NCI-H82 treated with DMSO at 0.1 percent for 48 hours (cell line): ENCODE data around the gene LASP1NB.

Experiments used
- DNase-seq: peaks from one replicate; lab custom pipeline; 2025; ENCODE audit not compliant: unreplicated experiment; lab: John Stamatoyannopoulos, UW

The LASP1NB gene

DNA sequence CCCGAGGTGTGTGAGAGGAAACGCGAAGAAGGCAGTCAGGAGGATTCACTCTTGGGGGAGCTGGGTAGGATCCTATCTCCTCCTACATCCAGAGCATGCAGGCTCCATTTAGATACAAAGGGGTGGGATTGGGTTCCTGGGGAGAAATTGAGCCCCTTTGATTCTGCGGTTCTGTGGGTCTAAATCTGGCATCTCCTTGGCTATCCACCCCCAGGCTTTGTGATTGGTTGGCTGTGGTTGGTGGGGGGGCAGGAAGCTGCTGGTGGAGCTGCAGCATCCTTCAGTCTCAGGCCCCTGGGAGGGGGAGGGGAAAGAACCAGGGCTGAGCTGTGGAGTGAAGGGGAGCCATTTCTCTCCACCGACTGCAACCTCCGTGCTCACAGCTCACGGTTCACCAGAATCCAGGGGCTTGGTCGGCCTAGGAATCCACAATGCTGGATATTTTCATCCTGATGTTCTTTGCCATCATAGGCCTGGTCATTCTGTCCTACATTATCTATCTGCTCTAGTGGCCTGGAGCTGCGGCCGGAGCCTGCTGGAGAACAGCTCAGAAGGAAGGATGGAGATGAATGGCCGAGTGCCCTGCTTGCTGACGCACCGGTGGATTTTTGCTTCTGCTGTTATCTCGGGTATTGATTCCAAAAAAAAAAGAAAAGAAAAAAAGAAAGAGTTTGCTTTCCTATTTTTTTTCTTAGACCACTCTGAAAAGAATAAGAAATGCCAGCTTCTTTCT is at the start of gene LASP1NB:
TSS of gene LASP1NB (plus strand) at position 352 of the 733 bp plus-strand sequence.
- DNase-seq, result no peak

DNA sequence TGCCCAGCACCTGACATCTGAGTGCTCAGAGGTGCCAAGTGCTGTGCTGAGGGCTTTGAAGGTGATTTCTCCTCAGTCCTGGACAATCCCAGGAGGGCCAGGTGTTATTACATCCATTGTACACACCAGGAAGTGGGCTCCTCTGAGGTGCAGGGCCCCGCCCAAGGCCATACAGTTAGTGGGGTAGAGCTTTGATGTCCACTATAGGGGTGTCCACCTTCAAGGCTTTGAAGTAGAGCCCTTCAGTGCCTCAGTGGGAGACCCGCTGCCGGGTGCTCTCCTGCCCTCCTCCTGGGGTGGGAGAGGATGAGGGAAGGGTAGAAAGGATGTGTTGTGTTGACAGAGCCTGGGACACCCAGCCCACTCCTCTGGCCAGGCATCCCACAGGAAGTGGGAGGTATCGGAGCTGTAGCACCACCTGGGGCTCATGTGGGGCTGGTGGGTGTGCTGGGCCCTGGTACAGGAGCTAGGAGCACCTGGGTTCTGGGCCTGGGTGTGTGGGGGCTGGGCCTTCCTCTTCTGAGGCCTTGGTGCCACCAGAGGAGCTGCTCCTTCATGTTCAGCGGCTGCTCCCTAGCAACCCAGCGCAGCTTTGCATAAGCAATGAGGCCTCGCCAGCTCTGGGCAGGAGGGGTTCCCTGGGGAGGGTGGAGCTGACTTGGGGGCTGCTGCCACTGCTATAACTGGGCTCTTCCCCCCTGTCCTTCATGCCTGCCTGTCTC is 48.1 kb upstream of the LASP1NB start:
- DNase-seq, result peak; percentile 14

- DNase-seq, result no peak
These were observed 45.3 kb upstream of the LASP1NB start for GRCh38 chr17:38879878-38880665.

DNA sequence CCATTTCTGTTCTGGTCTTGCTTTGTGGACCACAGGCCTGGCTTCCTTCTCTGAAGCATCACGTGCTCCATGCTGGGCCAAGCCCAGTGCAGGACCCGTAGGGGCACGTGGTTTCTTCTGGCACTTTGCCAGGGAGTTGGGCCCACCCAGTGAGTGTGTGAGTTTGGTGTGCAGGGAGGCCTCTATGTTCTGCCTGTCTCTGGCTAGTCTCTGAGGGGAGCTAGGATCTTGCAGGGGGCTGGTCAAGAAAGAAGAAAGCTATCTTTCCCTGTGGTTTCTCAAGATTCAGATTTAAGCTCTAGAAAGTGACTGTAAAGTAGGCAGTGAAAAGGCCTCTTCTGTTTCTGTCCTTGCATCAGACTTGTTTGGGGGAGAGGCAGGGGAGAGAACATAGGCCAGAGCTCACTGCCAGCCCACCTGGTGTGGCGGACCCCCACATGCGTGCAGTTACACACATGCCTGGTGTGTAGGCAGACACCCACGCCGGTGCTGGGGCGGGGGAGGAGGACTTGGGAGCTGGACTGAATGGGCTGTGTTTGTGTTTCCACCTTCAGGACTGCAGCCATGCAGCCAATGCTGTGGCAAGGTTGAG is 43.7 kb upstream of the LASP1NB start:
- DNase-seq, result peak; percentile 65

DNA sequence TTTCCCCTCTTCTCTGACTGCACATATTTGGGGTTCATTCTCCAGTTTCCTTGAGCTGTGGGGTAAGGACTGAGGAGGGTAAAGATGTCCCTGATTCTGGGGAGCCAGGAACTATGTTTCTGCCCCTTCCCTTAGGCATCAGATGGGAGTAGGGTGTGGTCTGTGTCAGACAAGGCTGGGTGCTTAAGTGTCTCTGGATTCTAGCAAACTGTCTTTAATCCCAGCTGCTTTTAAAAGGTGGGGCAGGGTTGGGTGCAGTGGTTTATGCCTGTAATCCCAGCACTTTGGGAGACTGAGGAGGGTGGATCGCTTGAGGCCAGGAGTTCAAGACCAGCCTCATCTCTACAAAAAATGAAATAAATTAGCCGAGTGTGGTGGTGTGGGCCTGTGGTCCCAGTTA is 42.5 kb upstream of the LASP1NB start:
- DNase-seq, result no peak

- no peak for DNase-seq
These were observed 41.6 kb upstream of the LASP1NB start for GRCh38 chr17:38883592-38884526.

DNA sequence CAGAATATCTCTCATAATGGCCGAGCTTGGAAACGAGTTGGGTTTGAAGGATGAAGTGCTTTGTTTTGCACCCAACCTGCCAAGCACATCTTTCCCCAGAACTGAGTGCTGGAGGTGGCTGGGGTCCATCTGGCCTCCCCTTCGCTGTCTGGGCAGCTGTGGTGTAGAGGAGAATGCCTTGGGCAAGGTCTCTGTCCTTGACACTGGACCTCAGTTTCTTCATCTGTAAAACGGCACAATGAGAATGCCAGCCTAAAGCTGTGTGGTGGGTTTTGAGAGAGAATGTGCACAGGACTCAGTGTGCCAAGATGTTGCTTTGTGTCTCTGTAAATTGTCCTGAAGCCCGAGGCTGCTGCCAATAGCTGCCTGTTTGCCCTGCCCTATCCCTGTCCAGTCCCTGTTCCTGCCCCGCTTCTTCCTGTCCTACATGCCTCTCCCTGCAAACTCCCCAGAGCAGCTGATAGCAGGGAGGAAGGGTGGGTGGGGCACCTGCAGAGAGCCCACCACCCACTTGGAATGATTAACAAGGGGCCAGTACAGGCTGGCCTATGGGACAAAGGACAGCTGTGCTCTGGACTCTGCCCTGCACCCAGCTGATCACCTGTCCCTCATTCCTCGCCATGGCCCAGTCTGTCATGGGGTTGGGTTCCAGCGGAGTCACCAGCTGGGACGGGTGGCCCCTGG is 40.2 kb upstream of the LASP1NB start:
- DNase-seq, result no peak

- peak; percentile 97 for DNase-seq
These were observed 39.4 kb upstream of the LASP1NB start for GRCh38 chr17:38885728-38886642.

DNA sequence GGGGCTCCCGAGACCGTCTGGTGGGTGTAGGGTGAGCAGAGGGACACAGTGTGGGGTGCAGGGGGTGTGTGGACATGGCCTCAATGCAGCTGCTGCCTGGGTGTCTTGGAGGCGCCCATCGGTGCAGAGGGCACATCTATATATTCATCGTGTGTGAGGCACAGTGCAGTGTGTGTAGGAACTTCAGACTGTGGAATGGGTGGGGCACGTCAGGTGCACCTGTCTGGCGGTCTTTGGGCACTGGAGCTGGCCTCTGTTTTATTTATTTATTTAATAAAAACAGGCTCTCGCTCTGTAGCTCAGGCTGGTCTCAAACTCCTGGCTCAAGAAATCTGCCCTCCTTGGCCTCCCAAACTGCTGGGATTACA is 38.8 kb upstream of the LASP1NB start:
- DNase-seq, result no peak

DNA sequence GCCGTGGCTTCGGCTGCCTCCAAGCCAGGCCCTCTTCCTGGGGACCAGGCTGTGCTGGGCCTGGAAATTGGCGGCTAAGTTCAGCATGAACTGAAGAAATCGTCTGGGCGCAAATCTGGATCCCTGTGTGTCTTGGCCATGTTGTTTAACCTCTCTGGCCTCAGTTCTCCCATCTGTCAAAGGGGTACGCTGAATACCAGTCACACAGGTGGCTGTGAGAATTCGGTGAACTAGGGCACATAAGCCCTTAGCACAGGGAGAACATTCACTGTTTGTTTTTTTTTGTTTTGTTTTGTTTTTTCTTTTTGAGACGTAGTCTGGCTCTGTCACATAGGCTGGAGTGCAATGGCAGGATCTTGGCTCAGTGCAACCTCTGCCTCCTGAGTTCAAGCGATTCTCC is 36.6 kb upstream of the LASP1NB start:
- no peak for DNase-seq

DNA sequence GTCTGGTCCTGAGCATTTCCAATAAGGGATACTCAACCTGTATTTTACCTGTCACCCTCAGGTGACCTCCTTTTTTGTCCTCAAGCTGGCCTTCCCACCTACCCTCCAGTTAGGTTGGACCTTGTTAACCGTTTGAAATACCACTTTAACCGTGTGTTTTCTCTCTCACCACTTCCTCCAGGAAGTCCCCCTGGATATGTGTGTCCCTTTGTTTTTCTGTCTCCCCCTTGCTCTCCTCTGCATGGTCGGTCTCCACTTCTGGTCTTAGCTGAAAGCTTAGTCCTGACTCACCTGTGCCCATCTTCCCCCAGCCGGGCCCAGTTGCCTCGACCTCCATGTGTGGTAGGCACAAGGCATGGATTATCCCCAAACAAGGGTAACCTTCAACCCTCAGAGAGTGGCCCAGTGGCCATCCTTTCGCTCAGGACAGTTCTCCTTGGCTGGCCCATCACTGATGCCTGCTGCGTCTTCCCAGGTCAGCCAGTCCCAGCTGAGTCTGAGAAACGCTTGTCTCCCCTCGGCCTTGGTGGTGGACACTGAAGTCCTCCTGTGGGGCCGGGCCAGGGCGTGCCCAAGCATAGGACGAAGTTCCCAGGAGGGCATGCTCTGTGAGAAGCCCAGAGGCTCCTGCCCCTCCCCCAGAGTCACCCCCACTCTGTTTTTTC is 35.5 kb upstream of the LASP1NB start:
- DNase-seq, result no peak

- DNase-seq, result no peak
These were observed 35.0 kb upstream of the LASP1NB start for GRCh38 chr17:38890410-38890746.

DNA sequence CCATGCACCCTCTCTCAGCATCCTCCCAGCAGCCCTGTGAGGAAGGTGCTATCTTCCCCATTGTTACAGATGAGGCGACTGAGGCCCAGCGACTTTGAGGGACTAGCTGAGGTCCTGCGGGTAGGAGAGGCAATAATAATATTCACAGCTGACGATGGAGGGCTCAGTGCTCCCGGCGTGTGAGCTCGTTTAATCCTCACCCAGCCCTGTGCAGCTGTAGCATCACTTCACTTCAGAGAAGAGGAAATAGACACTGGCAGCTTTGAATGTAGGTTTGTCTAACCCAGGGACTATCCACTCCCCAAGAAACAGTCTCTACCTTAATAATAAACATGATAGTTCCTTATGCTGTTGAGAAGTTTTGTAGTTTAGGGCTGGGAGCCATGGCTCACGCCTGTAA is 34.0 kb upstream of the LASP1NB start:
- DNase-seq, result no peak

DNA sequence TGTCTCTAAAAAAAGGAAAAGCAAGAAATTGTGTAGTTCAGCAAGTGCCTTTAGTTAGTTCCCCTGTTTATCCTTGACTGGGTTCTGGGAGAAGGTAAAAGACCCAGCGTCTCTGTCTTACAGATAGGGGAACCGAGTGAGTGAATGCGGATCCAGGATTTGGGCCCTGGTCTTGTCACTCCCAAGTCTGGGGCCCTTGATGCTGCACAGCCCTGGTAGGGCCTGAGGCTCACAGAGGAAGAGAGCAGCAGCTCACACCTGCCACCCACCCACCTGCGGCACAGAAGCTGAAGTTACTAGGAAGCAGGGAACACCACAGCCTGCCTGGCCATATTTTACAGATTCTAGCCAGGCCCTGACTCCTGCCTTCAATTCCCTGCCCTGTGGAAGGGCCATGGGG is 33.3 kb upstream of the LASP1NB start:
- no peak for DNase-seq

DNA sequence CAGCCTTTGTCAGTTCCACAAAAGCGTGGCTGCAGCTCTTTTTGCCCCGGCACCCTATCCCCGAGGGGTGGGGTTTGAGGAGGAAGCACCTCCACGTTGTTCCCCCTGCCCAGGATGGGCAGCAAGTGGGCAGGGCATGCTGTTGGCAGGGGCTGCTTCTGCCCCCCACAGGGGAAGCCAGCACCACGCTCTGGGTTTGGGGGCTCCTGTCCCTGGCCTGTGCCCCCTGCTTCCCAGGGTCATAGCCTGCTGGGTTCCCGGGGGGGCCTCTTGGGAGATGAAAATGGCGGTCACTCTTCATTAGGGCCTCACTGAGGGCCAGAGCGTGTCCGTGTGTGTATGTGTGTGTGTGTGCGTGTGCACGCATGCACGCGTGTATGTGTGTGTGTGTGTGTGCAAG is 32.8 kb upstream of the LASP1NB start:
- DNase-seq, result no peak

DNA sequence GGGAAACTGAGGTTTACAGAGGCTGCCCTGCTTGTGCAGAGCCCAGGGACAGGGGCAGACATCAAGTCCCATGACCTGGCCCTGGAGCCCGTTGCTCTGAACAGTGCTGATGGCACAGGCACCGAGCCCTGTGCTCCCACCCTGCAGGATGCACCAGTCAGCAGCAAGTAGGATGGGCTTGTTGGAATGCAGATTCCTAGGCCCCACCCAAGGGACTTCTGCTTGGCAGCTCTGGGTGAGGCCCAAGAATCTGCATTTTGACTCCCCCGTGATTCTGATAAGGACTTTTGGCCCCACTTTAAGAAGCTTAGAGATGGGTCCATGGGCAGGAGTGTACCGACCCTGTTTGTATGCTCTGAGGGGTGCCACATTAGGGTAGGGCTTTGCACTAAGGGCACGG is 32.3 kb upstream of the LASP1NB start:
- DNase-seq, result no peak

DNA sequence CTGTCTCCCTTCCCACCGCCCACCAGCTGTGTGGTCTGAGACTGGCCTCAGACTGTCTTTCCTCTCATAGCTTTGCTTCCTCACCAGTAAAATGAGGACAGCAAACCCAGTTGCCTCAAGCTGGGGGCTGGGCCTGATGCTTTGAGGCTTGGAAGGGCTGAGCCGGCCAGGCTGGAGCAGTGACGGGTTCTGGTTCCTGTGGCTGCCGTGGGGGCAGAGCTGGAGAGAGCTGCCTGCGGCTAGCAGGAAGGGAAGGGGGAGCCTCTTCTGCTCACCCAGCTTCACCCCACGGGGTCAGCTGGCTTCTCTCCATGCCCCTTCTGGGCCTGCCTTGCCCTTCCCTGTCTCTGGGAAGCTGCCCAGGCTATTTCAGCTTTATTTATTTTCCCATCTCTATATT is 31.8 kb upstream of the LASP1NB start:
- DNase-seq, result no peak

DNA sequence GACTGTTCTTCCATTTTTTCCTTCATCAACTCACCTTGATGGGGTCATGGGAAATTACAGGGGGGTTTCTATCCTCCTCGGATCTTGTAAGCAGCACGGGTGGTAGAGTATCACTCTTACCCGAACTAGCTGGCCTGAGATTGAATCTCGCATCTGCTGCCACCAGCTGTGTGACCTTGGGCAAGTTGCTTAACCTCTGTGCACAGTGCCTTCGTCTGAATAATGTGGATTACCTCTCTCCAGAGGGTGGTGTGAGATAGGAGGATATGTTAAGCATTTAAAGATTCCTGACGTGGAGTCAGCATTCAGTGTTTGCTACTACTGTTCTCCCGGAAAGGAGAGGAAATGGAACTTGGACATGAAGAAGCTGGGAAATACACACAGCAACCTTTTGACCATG is 31.1 kb upstream of the LASP1NB start:
- no peak for DNase-seq
